ENCODE measurements around the gene MDM2.

- TF ChIP-seq, protein P1, sequence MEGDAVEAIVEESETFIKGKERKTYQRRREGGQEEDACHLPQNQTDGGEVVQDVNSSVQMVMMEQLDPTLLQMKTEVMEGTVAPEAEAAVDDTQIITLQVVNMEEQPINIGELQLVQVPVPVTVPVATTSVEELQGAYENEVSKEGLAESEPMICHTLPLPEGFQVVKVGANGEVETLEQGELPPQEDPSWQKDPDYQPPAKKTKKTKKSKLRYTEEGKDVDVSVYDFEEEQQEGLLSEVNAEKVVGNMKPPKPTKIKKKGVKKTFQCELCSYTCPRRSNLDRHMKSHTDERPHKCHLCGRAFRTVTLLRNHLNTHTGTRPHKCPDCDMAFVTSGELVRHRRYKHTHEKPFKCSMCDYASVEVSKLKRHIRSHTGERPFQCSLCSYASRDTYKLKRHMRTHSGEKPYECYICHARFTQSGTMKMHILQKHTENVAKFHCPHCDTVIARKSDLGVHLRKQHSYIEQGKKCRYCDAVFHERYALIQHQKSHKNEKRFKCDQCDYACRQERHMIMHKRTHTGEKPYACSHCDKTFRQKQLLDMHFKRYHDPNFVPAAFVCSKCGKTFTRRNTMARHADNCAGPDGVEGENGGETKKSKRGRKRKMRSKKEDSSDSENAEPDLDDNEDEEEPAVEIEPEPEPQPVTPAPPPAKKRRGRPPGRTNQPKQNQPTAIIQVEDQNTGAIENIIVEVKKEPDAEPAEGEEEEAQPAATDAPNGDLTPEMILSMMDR (IDR thresholded peaks at IDR 0.05; ENCODE audit: extremely low read depth in 1 of 2, insufficient read depth in 1 of 2, low read depth in 1 of 2, low read length in 2 of 2), result no peak
- TF ChIP-seq, protein P2, sequence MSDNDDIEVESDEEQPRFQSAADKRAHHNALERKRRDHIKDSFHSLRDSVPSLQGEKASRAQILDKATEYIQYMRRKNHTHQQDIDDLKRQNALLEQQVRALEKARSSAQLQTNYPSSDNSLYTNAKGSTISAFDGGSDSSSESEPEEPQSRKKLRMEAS (IDR thresholded peaks at IDR 0.05; ENCODE audit: insufficient read depth, insufficient read length), result no peak
- TF ChIP-seq POLR2AphosphoS5 (IDR thresholded peaks at IDR 0.05; ENCODE audit: insufficient read depth, low read depth, low read length) (no peak), GATA2 (IDR thresholded peaks at IDR 0.05; ENCODE audit: insufficient read depth, insufficient read length, low read depth, low read length) (no peak), POLR2A (IDR thresholded peaks at IDR 0.05; ENCODE audit: low read depth, low read length) (no peak), MYC (IDR thresholded peaks at IDR 0.05; ENCODE audit: low read depth, low read length) (no peak), EZH2 (IDR thresholded peaks at IDR 0.05; ENCODE audit: borderline replicate concordance, low read depth, low read length, severe bottlenecking) (no peak), JUN (IDR thresholded peaks at IDR 0.05; ENCODE audit: borderline replicate concordance, insufficient read depth, insufficient read length, low read depth) (no peak)
Measured at GRCh38 chr12:68785358-68785757, 22.6 kb upstream of the MDM2 start.
